Loucy (cell line): ENCODE results near the gene DYNC1I2.

Source experiments
- EZH2phosphoT487 ChIP-seq: fragments of 200-600 bp; IDR thresholded peaks from 2 replicates; pipeline ENCODE4 v1.6.1; 2018; ENCODE audit warnings: antibody characterized with exemption, mild to moderate bottlenecking, moderate library complexity, borderline replicate concordance
- TF ChIP-seq, protein P1 (sequence below): fragments of 200-600 bp; sonication (generic); conservative IDR thresholded peaks from 2 replicates; pipeline ENCODE4 v1.5.1; 2014; ENCODE audit warnings: mild to moderate bottlenecking, antibody characterized with exemption, low read length

DNA sequence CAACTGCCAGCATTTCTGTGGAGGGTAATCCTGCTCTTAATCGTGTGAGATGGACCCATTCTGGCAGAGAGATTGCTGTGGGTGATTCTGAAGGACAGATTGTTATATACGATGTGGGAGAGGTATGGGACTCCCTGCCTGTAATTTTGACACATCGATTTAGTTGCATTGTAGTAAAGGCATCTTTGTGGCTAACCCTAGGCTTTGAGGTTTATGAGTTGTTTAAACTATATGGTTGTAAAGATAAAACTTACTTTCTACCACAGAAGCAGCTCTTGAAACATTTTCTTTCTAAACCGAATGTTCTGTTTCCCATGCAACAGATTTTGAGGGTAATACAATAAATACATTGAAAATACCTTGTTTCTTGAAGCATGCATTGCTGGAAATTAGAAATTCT lies 58.5 kb downstream of the DYNC1I2 start:
- TF ChIP-seq, protein P1, sequence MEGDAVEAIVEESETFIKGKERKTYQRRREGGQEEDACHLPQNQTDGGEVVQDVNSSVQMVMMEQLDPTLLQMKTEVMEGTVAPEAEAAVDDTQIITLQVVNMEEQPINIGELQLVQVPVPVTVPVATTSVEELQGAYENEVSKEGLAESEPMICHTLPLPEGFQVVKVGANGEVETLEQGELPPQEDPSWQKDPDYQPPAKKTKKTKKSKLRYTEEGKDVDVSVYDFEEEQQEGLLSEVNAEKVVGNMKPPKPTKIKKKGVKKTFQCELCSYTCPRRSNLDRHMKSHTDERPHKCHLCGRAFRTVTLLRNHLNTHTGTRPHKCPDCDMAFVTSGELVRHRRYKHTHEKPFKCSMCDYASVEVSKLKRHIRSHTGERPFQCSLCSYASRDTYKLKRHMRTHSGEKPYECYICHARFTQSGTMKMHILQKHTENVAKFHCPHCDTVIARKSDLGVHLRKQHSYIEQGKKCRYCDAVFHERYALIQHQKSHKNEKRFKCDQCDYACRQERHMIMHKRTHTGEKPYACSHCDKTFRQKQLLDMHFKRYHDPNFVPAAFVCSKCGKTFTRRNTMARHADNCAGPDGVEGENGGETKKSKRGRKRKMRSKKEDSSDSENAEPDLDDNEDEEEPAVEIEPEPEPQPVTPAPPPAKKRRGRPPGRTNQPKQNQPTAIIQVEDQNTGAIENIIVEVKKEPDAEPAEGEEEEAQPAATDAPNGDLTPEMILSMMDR = no peak
- TF ChIP-seq EZH2phosphoT487 = peak; percentile 53; the same call in 1 of the 2 replicates
